SH-SY5Y (cell line): ENCODE data around the gene DNAH17.

Source experiments
- GATA2 ChIP-seq: IDR thresholded peaks from 2 replicates; pipeline ENCODE4 v1.6.1; 2011; ENCODE audit warnings: mild to moderate bottlenecking, low read depth, low read length
- GATA3 ChIP-seq: IDR thresholded peaks from 2 replicates; pipeline ENCODE4 v1.6.1; 2011; ENCODE audit warnings: low read depth, mild to moderate bottlenecking, low read length, moderate library complexity

GRCh38 chr17:78417531-78417909, 159.7 kb downstream of the DNAH17 start:
- TF ChIP-seq GATA2 (no peak), GATA3 (no peak)
